Caco-2 (cell line): Measurements from ENCODE around the gene CS. TPM values are rescaled to one million over a fixed set of nuclear protein-coding genes. Genes with fewer than 3 reads are reported as not detected.

ENCODE experiments used
- BruUV-seq: library from RNA; stranded (reverse); fragments of 400-500 nt; replicated peaks from 2 replicates; lab custom pipeline; 2021; lab: Mats Ljungman, UMichigan
- CTCF ChIA-PET: fragments of 300-600 bp; sonication (Branson Sonifier 250); formaldehyde crosslinking; loops from one replicate; lab custom pipeline; 2022; ENCODE audit warnings: antibody characterized with exemption; lab: Charles Lee
- POLR2A ChIA-PET: fragments of 300-600 bp; sonication (Branson Sonifier 250); formaldehyde crosslinking; loops from one replicate; lab custom pipeline; 2022; ENCODE audit warnings: antibody characterized with exemption; lab: Charles Lee
- DNase-seq, 2 experiments: peaks; one replicate each; pipeline versions ENCODE4 v3.0.0 to v3.0.0-alpha.2; 2020 to 2022
- H3K27me3 ChIP-seq: replicated peaks from 2 replicates; pipeline ENCODE4 v1.6.0; 2011; ENCODE audit warnings: low read length; ENCODE audit not compliant: control insufficient read depth, insufficient read depth
- H3K36me3 ChIP-seq: 2 replicates; pipeline ENCODE4 v1.5.1; 2011; ENCODE audit warnings: low read length; ENCODE audit not compliant: control insufficient read depth, insufficient read depth
- H3K4me1 ChIP-seq: fragments of 250-450 bp; sonication (Bioruptor Pico); 2 replicates; pipeline ENCODE4 v1.5.1; 2020; ENCODE audit warnings: mild to moderate bottlenecking
- H3K4me3 ChIP-seq: 2 replicates; pipeline ENCODE4 v1.5.1; 2011; ENCODE audit warnings: low read depth, mild to moderate bottlenecking, control low read depth, low read length
- H3K9me3 ChIP-seq: fragments of 250-450 bp; sonication (Bioruptor Pico); 2 replicates; pipeline ENCODE4 v1.5.1; 2020; ENCODE audit warnings: mild to moderate bottlenecking, moderate library complexity
- H3K27ac Mint-ChIP-seq: one replicate; pipeline ENCODE4 v1.8.0; 2022; ENCODE audit warnings: mixed read lengths; ENCODE audit not compliant: unreplicated experiment
- H3K27me3 Mint-ChIP-seq: one replicate; pipeline ENCODE4 v1.8.0; 2022; ENCODE audit warnings: mixed read lengths; ENCODE audit not compliant: insufficient read depth, unreplicated experiment
- H3K36me3 Mint-ChIP-seq: one replicate; pipeline ENCODE4 v1.8.0; 2022; ENCODE audit warnings: mild to moderate bottlenecking, mixed read lengths; ENCODE audit not compliant: insufficient read depth, unreplicated experiment
- H3K4me1 Mint-ChIP-seq: one replicate; pipeline ENCODE4 v1.8.0; 2022; ENCODE audit warnings: low read depth, mixed read lengths; ENCODE audit not compliant: unreplicated experiment
- H3K4me3 Mint-ChIP-seq: one replicate; pipeline ENCODE4 v1.8.0; 2022; ENCODE audit warnings: mild to moderate bottlenecking, moderate library complexity, mixed read lengths; ENCODE audit not compliant: unreplicated experiment
- H3K9me3 Mint-ChIP-seq: one replicate; pipeline ENCODE4 v1.8.0; 2022; ENCODE audit warnings: mixed read lengths; ENCODE audit not compliant: unreplicated experiment
- intact Hi-C: fragments of 100-400 bp; cut with micrococcal nuclease; formaldehyde crosslinking; loops from one replicate; pipeline ENCODE4 v1.10.0; 2022; ENCODE audit not compliant: unreplicated experiment
- total RNA-seq: library from RNA; stranded (reverse); gene quantifications from 2 replicates; pipeline ENCODE4 v1.2.3, GENCODE V29; 2022
- TF ChIP-seq, protein P1 (sequence below), 2 experiments: fragments of 200-600 bp in 1 of 2; IDR thresholded peaks; 1 replicate in 1 of 2; 2 replicates in 1 of 2; pipeline versions ENCODE4 v1.5.1 to v1.8.0; 2011 to 2022; ENCODE audit warnings: antibody characterized with exemption in 1 of 2, control low read depth in 1 of 2, inconsistent platforms in 1 of 2, low read depth in 1 of 2, low read length in 1 of 2, mild to moderate bottlenecking in 1 of 2, moderate library complexity in 1 of 2; ENCODE audit not compliant: insufficient read depth in 1 of 2, severe bottlenecking in 1 of 2, unreplicated experiment in 1 of 2

CS gene
- total RNA-seq, 1 experiment from 2014 or later: 241 TPM

DNA sequence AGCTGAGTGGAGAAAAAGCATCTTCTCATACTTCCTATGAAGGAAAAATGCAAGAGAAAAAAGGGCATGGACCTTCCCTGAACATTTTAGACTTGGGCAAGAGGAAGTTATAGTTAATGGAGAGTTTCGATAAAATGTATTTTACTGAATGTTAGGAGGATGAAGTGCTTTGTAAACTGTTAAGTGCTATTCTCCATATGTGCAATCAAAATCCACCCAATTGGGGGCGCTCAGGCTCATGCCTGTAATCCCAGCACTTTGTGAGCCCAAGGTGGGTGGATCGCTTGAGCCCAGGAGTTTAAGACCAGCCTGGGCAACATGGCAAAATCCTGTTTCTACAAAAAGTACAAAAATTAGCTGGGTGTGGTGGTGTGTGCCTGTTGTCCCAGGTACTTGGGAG lies 17.5 kb upstream of the CS start:
- H3K36me3 Mint-ChIP-seq: peaks cover 36% of the 10 kb centered on the region
- intact Hi-C loops: no loop called here
- Histone ChIP-seq H3K36me3 (no peaks in the 10 kb centered on the region), H3K4me1 (peaks cover 4% of the 10 kb centered on the region; the same call in 1 of the 2 replicates), H3K4me3 (no peak overlapping the region), H3K9me3 (no peaks in the 10 kb centered on the region), H3K27me3 (no peaks in the 10 kb centered on the region)
- no peak overlapping the region for H3K27ac Mint-ChIP-seq
- POLR2A ChIA-PET: no interaction called here
- H3K4me1 Mint-ChIP-seq: no peaks in the 10 kb centered on the region
- CTCF ChIA-PET: no interaction called here
- no TSS peak for BruUV-seq
- H3K27me3 Mint-ChIP-seq: no peaks in the 10 kb centered on the region
- no peak for DNase-seq
- TF ChIP-seq, protein P1, sequence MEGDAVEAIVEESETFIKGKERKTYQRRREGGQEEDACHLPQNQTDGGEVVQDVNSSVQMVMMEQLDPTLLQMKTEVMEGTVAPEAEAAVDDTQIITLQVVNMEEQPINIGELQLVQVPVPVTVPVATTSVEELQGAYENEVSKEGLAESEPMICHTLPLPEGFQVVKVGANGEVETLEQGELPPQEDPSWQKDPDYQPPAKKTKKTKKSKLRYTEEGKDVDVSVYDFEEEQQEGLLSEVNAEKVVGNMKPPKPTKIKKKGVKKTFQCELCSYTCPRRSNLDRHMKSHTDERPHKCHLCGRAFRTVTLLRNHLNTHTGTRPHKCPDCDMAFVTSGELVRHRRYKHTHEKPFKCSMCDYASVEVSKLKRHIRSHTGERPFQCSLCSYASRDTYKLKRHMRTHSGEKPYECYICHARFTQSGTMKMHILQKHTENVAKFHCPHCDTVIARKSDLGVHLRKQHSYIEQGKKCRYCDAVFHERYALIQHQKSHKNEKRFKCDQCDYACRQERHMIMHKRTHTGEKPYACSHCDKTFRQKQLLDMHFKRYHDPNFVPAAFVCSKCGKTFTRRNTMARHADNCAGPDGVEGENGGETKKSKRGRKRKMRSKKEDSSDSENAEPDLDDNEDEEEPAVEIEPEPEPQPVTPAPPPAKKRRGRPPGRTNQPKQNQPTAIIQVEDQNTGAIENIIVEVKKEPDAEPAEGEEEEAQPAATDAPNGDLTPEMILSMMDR (IDR thresholded peaks at IDR 0.05; ENCODE audit: insufficient read depth in 1 of 2, low read depth in 1 of 2, low read length in 1 of 2, severe bottlenecking in 1 of 2, unreplicated experiment in 1 of 2): no peak
- no peaks in the 10 kb centered on the region for H3K9me3 Mint-ChIP-seq
- H3K4me3 Mint-ChIP-seq: no peak overlapping the region

DNA sequence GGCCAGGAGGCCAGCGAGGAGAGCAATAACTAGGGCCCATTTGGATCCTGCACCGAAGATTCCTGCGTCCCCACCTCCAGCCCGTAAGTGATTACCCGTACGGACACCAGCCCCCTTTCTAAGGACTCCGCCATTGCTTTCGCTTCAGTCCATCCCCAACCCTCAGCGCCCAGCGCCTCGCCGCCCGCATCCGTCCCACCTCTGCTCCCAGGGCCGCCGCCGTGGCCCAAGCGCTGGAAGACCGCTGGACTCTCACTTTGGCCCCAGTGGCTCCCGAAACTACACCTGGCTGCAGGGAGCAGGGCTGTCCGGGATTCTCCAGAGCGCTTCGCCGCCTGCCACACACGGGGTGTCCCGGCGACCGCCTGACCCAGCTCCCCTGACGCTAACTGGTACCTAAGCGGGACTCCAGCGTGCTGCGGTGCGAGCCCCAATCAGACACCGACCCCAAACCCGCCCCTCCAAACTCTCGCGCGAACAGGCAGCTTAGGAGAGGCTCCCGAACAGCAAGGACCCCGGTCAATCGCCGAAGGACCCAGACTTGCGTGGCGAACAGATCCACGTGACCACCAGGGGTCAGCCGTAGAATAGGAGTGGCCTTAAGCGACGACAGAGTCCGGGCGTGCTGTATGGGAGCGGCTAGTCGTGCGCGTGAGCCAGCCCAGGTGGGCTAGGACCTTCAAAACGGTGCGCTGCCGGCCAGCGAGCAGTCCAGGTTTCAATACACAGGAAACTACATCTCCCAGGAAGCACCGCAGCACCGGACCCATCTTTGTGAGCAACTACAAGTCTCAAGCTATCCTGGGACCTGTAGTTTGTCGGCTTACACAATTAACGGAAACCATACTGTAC lies 15.7 kb upstream of the CS start, which contains the start of gene CNPY2:
CNPY2 (minus strand) TSS at position 367 of the 852 bp plus-strand sequence. CDS start 771 bp downstream, outside the sequence.
- no peaks in the 10 kb centered on the region for H3K9me3 ChIP-seq
- Mint-ChIP-seq H3K9me3 (no peaks in the 10 kb centered on the region), H3K4me1 (no peaks in the 10 kb centered on the region), H3K4me3 (peak within 1 kb of the TSS; percentile 85), H3K36me3 (peaks cover 49% of the 10 kb centered on the region), H3K27ac (peak within 1 kb of the TSS; percentile 96), H3K27me3 (no peaks in the 10 kb centered on the region)
- H3K36me3 ChIP-seq: peaks cover under 1% of the 10 kb centered on the region; the same call in 1 of the 2 replicates
- TF ChIP-seq, protein P1 (IDR thresholded peaks at IDR 0.05; ENCODE audit: insufficient read depth in 1 of 2, low read depth in 1 of 2, low read length in 1 of 2, severe bottlenecking in 1 of 2, unreplicated experiment in 1 of 2): peak; percentile 22 to 27
- intact Hi-C loops: loop anchor here (1.0 kb wide), 6 partner anchors 16 to 152 kb away; partner anchors contain the start of genes CS, PAN2, SPRYD4 and STAT2
- peak; percentile 98 to 99 for DNase-seq
- CTCF ChIA-PET: interaction anchor here (0.5 to 2.1 kb wide), 19 partner anchors 18 to 258 kb away, joined by 3 to 38 read pairs (median 4); partner anchors contain the start of genes COQ10A, IL23A, PAN2 and SMARCC2
- BruUV-seq: no TSS peak
- POLR2A ChIA-PET: interaction anchor here (0.5 to 2.0 kb wide), 16 partner anchors 9 to 321 kb away, joined by 3 to 30 read pairs (median 5); partner anchors contain the start of genes CS, RNF41, SMARCC2 and STAT2
- peak within 1 kb of the TSS; percentile 79 for H3K4me3 ChIP-seq
- no peaks in the 10 kb centered on the region for H3K27me3 ChIP-seq
- H3K4me1 ChIP-seq: peaks cover 4% of the 10 kb centered on the region; the same call in 1 of the 2 replicates

DNA sequence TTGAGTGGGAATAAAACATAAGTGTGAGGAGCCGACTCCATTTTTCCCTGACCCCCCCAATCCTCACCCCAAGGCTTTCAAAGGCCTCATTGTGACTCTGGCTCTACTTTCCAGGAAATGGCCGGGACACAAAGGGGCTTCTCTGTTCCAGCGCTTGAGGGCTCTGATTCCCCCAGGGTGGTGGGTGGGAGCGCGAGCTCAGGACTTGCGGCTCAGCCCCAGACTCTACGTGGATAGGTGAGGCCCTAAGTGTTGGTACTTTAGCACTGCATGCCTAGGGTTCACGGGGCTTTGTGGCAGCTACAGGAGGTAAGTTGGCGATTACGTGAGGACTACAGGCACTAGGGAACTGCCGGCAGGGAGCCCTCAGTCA lies 15.1 kb upstream of the CS start:
- no peak for DNase-seq
- no peaks in the 10 kb centered on the region for H3K27me3 ChIP-seq
- Mint-ChIP-seq H3K27me3 (no peaks in the 10 kb centered on the region), H3K4me3 (peak overlapping the region; percentile 85), H3K36me3 (peaks cover 55% of the 10 kb centered on the region), H3K27ac (peak overlapping the region; percentile 96), H3K4me1 (no peaks in the 10 kb centered on the region), H3K9me3 (no peaks in the 10 kb centered on the region)
- TSS peak; percentile 76 for BruUV-seq
- intact Hi-C loops: no loop called here
- TF ChIP-seq, protein P1 (IDR thresholded peaks at IDR 0.05; ENCODE audit: insufficient read depth in 1 of 2, low read depth in 1 of 2, low read length in 1 of 2, severe bottlenecking in 1 of 2, unreplicated experiment in 1 of 2): no peak
- ChIA-PET CTCF (interaction anchor here (0.6 to 2.1 kb wide), 14 partner anchors 18 to 196 kb away, joined by 3 to 38 read pairs (median 4); partner anchors contain the start of genes COQ10A, IL23A, PAN2 and SMARCC2), POLR2A (interaction anchor here (0.6 to 2.0 kb wide), 6 partner anchors 45 to 164 kb away, joined by 3 to 30 read pairs (median 6); partner anchors contain the start of genes RNF41, SMARCC2 and STAT2)
- H3K9me3 ChIP-seq: no peaks in the 10 kb centered on the region
- H3K36me3 ChIP-seq: peaks cover 2% of the 10 kb centered on the region; the same call in 1 of the 2 replicates
- H3K4me1 ChIP-seq: peaks cover 4% of the 10 kb centered on the region; the same call in 1 of the 2 replicates
- H3K4me3 ChIP-seq: peak overlapping the region; percentile 79
